ENCODE data around the gene CNTN5.

DNA sequence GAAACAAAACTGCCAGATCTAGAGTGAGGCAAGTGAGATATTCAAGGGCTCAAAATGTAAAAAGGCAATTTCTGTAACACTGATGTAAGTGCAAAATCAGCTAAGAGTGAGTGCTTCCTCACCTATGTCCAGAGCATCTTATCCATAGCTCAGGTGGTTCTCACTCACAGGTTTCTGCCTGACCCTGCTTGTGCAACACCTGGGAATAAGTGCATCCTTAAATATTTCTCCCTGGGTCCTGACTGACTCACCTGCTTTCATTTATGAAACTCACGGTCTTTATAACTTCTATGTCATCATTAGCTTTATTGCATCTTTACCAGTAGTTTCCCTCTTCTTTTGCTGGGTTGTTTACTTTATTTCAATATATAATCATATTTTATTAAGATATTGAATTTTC, 260.6 kb downstream of the CNTN5 start:
- TF ChIP-seq EZH2phosphoT487 (IDR thresholded peaks at IDR 0.05; ENCODE audit: insufficient read depth, low read depth) (no peak), EZH2 (IDR thresholded peaks at IDR 0.05; ENCODE audit: insufficient read depth, poor library complexity, severe bottlenecking) (no peak)

All from GM23248 (cell line).